ENCODE results near the gene SOX13. TPM values are rescaled to one million over a fixed set of nuclear protein-coding genes. Genes with fewer than 3 reads are reported as not detected.

SOX13 gene
- total and polyA plus RNA-seq, 10 of the 15 experiments (the other 5 are each of a cell fraction or from before 2014, with no cell fraction given) = 0.04 to 0.31 (median 0.11) TPM; not detected in 7

- Histone ChIP-seq H3K27me3 (replicated peaks in 1 of 2; ENCODE audit: control insufficient read depth in 2 of 2, insufficient read depth in 2 of 2, low read length in 1 of 2) (no peaks in the 10 kb centered on the region; a peak in 1 of 4 replicates), H3K4me1 (ENCODE audit: control insufficient read depth, insufficient read depth, low read length) (no peaks in the 10 kb centered on the region), H3K4me3 (no peak overlapping the region), H3K9me3 (replicated peaks; ENCODE audit: control insufficient read depth, insufficient read depth, low read length) (no peaks in the 10 kb centered on the region), H4K20me1 (ENCODE audit: control insufficient read depth, insufficient read depth) (no peaks in the 10 kb centered on the region), H3K79me2 (ENCODE audit: control insufficient read depth, insufficient read depth, low read length) (no peaks in the 10 kb centered on the region), H3K27ac (ENCODE audit: control insufficient read depth, insufficient read depth) (no peak overlapping the region), H3K9ac (ENCODE audit: control insufficient read depth, insufficient read depth, low read length) (no peak overlapping the region), H2AFZ (ENCODE audit: control insufficient read depth, low read depth, low read length) (no peak overlapping the region), H3K36me3 (ENCODE audit: control insufficient read depth in 2 of 2, insufficient read depth in 2 of 2, low read length in 1 of 2) (no peaks in the 10 kb centered on the region), H3K4me2 (ENCODE audit: control insufficient read depth, insufficient read depth) (no peak overlapping the region)
- no TSS peak for BruUV-seq (replicated peaks)
- ATAC-seq = peak; percentile 43
- intact Hi-C loops (cut with micrococcal nuclease; ENCODE audit: unreplicated experiment) = no loop called here
- 7% methylated on average over 5 of the region's 5 CpGs for WGBS (ENCODE audit: insufficient coverage, insufficient replicate concordance, low lambda C conversion rate, missing lambda C conversion rate)
- FAIRE-seq = no peak
- ChIA-PET RAD21 (ENCODE audit: unreplicated experiment) (interaction anchor here (1.1 to 4.1 kb wide), 8 partner anchors 17 to 268 kb away, joined by 3 to 54 read pairs (median 9); partner anchors contain the start of gene SNRPE), CTCF (interaction anchor here (0.8 to 7.8 kb wide), 20 partner anchors 9 to 502 kb away, joined by 3 to 121 read pairs (median 4); partner anchors contain the start of gene SNRPE), POLR2A (interaction anchor here (1.4 kb wide), 1 partner anchor 255 kb away, joined by 4 read pairs; no protein-coding TSS in a partner anchor), SMC1A (ENCODE audit: uncharacterized antibody, unreplicated experiment) (interaction anchor here (0.6 to 4.3 kb wide), 10 partner anchors 21 to 317 kb away, joined by 3 to 55 read pairs (median 6); partner anchors contain the start of gene SNRPE)
- in situ Hi-C loops (cut with MboI) = loop anchor here (5.0 kb wide), 1 partner anchor 265 kb away; the partner anchor contains the start of gene SNRPE
- DNase-seq (ENCODE audit: low read depth, low spot score) = no peak
- TF ChIP-seq FOXM1 (IDR thresholded peaks at IDR 0.05; ENCODE audit: low read depth, low read length) = no peak
- TF ChIP-seq ZNF217 (IDR thresholded peaks at IDR 0.05) = no peak
- peak; percentile 48; the same call in 1 of the 2 replicates for TF ChIP-seq SMC3 (IDR thresholded peaks at IDR 0.05; ENCODE audit: borderline replicate concordance, low read length)
- TF ChIP-seq PKNOX1 (IDR thresholded peaks at IDR 0.05) = peak; percentile 46
- no peak for TF ChIP-seq YBX1 (IDR thresholded peaks at IDR 0.05)
- no peak for TF ChIP-seq ZBTB40 (IDR thresholded peaks at IDR 0.05; ENCODE audit: borderline replicate concordance)
- TF ChIP-seq ZNF622 (IDR thresholded peaks at IDR 0.05) = no peak
- no peak for TF ChIP-seq SMARCA5 (IDR thresholded peaks at IDR 0.05)
- TF ChIP-seq CTCF (IDR thresholded peaks at IDR 0.05 in 2 of 3, conservative IDR thresholded peaks at IDR 0.05 in 1 of 3; ENCODE audit: control insufficient read depth in 2 of 3, extremely low read depth in 1 of 3, insufficient read depth in 1 of 3, low read depth in 3 of 3, low read length in 3 of 3) = peak; percentile 47 to 70 (median 55)
- no peak for TF ChIP-seq NFYA (IDR thresholded peaks at IDR 0.05; ENCODE audit: borderline replicate concordance, low read depth, low read length)
- TF ChIP-seq RAD21 (IDR thresholded peaks at IDR 0.05; ENCODE audit: insufficient read depth, low read depth, low read length) = peak; percentile 48
- TF ChIP-seq SIN3A (IDR thresholded peaks at IDR 0.05; ENCODE audit: low read depth, low read length) = no peak
- TF ChIP-seq IRF5 (IDR thresholded peaks at IDR 0.05; ENCODE audit: borderline replicate concordance) = no peak
- TF ChIP-seq IKZF1 (conservative IDR thresholded peaks at IDR 0.05) = peak; percentile 27; the same call in 1 of the 2 replicates
- no peak for TF ChIP-seq ZBED1 (IDR thresholded peaks at IDR 0.05; ENCODE audit: borderline replicate concordance)
Observed at GRCh38 chr1:204127597-204128242, 54.8 kb downstream of the SOX13 start.
